ENCODE data around the gene GRAMD2A.

The GRAMD2A gene

GRCh38 chr15:72133211-72133610, 64.4 kb downstream of the GRAMD2A start:
- no peak for DNase-seq (ENCODE audit: low spot score)

GRCh38 chr15:72131922-72132321, 65.7 kb downstream of the GRAMD2A start:
- no peak for DNase-seq (ENCODE audit: low spot score)

- no peak for DNase-seq (ENCODE audit: low spot score)
Measured at GRCh38 chr15:72130272-72130671, 67.3 kb downstream of the GRAMD2A start.

GRCh38 chr15:72128359-72128758, 69.2 kb downstream of the GRAMD2A start:
- DNase-seq (ENCODE audit: low spot score), result no peak

- no peak for DNase-seq (ENCODE audit: low spot score)
Measured at GRCh38 chr15:72127724-72128322, 69.8 kb downstream of the GRAMD2A start.

GRCh38 chr15:72124218-72124617, 73.4 kb downstream of the GRAMD2A start:
- DNase-seq (ENCODE audit: low spot score), result no peak

GRCh38 chr15:72118017-72118978, 79.3 kb downstream of the GRAMD2A start, which contains the start of the genes MYO9A and SENP8:
Gene MYO9A, minus strand, starts transcription at chr15:72118150. Its CDS starts 71,587 bp downstream, at chr15:72046563.
Gene SENP8, plus strand, starts transcription at chr15:72118403. Its CDS starts 21,221 bp downstream, at chr15:72139624.
- DNase-seq (ENCODE audit: low spot score), result peak; percentile 96

- DNase-seq (ENCODE audit: low spot score), result no peak
Measured at GRCh38 chr15:72117486-72118016, 80.0 kb downstream of the GRAMD2A start.

GRCh38 chr15:72116731-72117485, 80.7 kb downstream of the GRAMD2A start:
- peak; percentile 29 for DNase-seq (ENCODE audit: low spot score)

- no peak for DNase-seq (ENCODE audit: low spot score)
Measured at GRCh38 chr15:72113347-72114031, 84.1 kb downstream of the GRAMD2A start.

- no peak for DNase-seq (ENCODE audit: low spot score)
Measured at GRCh38 chr15:72112805-72113204, 84.8 kb downstream of the GRAMD2A start.

- no peak for DNase-seq (ENCODE audit: low spot score)
Measured at GRCh38 chr15:72112116-72112515, 85.5 kb downstream of the GRAMD2A start.

- no peak for DNase-seq (ENCODE audit: low spot score)
Measured at GRCh38 chr15:72110355-72110754, 87.2 kb downstream of the GRAMD2A start.
